Measurements from ENCODE around the gene TNFRSF1A.

GRCh38 chr12:6380141-6381121 lies 38.6 kb upstream of the TNFRSF1A start:
- no peak for TF ChIP-seq CTCF (conservative IDR thresholded peaks at IDR 0.05; ENCODE audit: low read depth, low read length)
- no peak for TF ChIP-seq EZH2 (IDR thresholded peaks at IDR 0.05; ENCODE audit: borderline replicate concordance, low read depth, low read length, poor library complexity, severe bottlenecking)
